Neural cell (in vitro differentiated cells): ENCODE results near the gene PBX1. TPM values are rescaled to one million over a fixed set of nuclear protein-coding genes. Genes with fewer than 3 reads are reported as not detected.

Experiments used
- H2AFZ ChIP-seq: fragments of 200-600, 300-800 bp; sonication (generic), shearing (Covaris generic); 2 replicates; pipeline ENCODE4 v1.6.0; 2014; ENCODE audit warnings: low read depth, mild to moderate bottlenecking, antibody characterized with exemption, low read length, moderate library complexity
- H3F3A ChIP-seq: fragments of 200-600 bp; shearing (Covaris generic); 2 replicates; pipeline ENCODE4 v1.6.1; 2016; ENCODE audit warnings: mild to moderate bottlenecking, moderate library complexity, mixed read lengths, antibody characterized with exemption, low read length; ENCODE audit not compliant: insufficient read depth, poor library complexity, severe bottlenecking
- H3K27ac ChIP-seq: fragments of 200-600, 300-800 bp; sonication (generic), shearing (Covaris generic); 2 replicates; pipeline ENCODE4 v1.5.1; 2014; ENCODE audit warnings: mild to moderate bottlenecking, low read length, moderate library complexity
- H3K27me3 ChIP-seq: fragments of 300-800, 200-600 bp; sonication (generic), shearing (Covaris generic); 2 replicates; pipeline ENCODE4 v1.6.0; 2014; ENCODE audit warnings: mild to moderate bottlenecking, low read depth, low read length, moderate library complexity; ENCODE audit not compliant: insufficient read depth
- H3K36me3 ChIP-seq: fragments of 300-800, 200-600 bp; sonication (generic), shearing (Covaris generic); 2 replicates; pipeline ENCODE4 v1.5.1; 2014; ENCODE audit warnings: mild to moderate bottlenecking, antibody characterized with exemption, low read length, moderate library complexity; ENCODE audit not compliant: insufficient read depth
- H3K4me2 ChIP-seq: fragments of 300-800, 200-600 bp; sonication (generic), shearing (Covaris generic); 2 replicates; pipeline ENCODE4 v1.6.0; 2014; ENCODE audit warnings: mild to moderate bottlenecking, low read length
- H3K4me3 ChIP-seq: fragments of 300-800, 200-600 bp; sonication (generic), shearing (Covaris generic); 2 replicates; pipeline ENCODE4 v1.5.1; 2014; ENCODE audit warnings: mild to moderate bottlenecking, low read length, moderate library complexity
- H3K79me2 ChIP-seq: fragments of 200-600 bp; shearing (Covaris generic); replicated peaks from 2 replicates; pipeline ENCODE4 v1.6.0; 2014; ENCODE audit warnings: mild to moderate bottlenecking, low read length, moderate library complexity; ENCODE audit not compliant: insufficient read depth
- H3K9ac ChIP-seq: fragments of 300-800, 200-600 bp; sonication (generic), shearing (Covaris generic); 2 replicates; pipeline ENCODE4 v1.6.1; 2016; ENCODE audit warnings: mild to moderate bottlenecking, low read length, mixed read lengths
- H3K9me2 ChIP-seq: fragments of 200-600 bp; shearing (Covaris generic); 2 replicates; pipeline ENCODE4 v1.6.1; 2016; ENCODE audit warnings: mild to moderate bottlenecking, low read length, mixed read lengths; ENCODE audit not compliant: insufficient read depth
- H3K9me3 ChIP-seq: fragments of 200-600, 300-800 bp; sonication (generic), shearing (Covaris generic); 2 replicates; pipeline ENCODE4 v1.6.1; 2016; ENCODE audit warnings: mild to moderate bottlenecking, mixed run types, low read length, moderate library complexity, mixed read lengths
- H4K20me1 ChIP-seq: fragments of 200-600 bp; shearing (Covaris generic); 2 replicates; pipeline ENCODE4 v1.6.1; 2016; ENCODE audit warnings: mild to moderate bottlenecking, mixed run types; ENCODE audit not compliant: insufficient read depth
- EP300 ChIP-seq: fragments of 450-650 bp; conservative IDR thresholded peaks from 2 replicates; pipeline ENCODE4 v1.6.1; 2014; ENCODE audit warnings: antibody characterized with exemption, mild to moderate bottlenecking, moderate library complexity; ENCODE audit not compliant: poor library complexity, severe bottlenecking
- EZH2 ChIP-seq: fragments of 200-600, 300-800 bp; shearing (Covaris generic), sonication (generic); IDR thresholded peaks from 2 replicates; pipeline ENCODE4 v1.6.1; 2014; ENCODE audit warnings: antibody characterized with exemption, low read length, borderline replicate concordance, mild to moderate bottlenecking; ENCODE audit not compliant: insufficient read depth, poor library complexity, severe bottlenecking
- MXI1 ChIP-seq: fragments of 450-650 bp; conservative IDR thresholded peaks from 2 replicates; pipeline ENCODE4 v1.6.1; 2014; ENCODE audit warnings: antibody characterized with exemption, mild to moderate bottlenecking; ENCODE audit not compliant: poor library complexity, severe bottlenecking
- POLR2AphosphoS5 ChIP-seq: IDR thresholded peaks from 2 replicates; pipeline ENCODE4 v1.6.1; 2012
- REST ChIP-seq: IDR thresholded peaks from 2 replicates; pipeline ENCODE4 v1.6.1; 2012; ENCODE audit warnings: borderline replicate concordance
- SMC3 ChIP-seq: fragments of 450-650 bp; conservative IDR thresholded peaks from 2 replicates; pipeline ENCODE4 v1.6.1; 2014; ENCODE audit warnings: antibody characterized with exemption, mild to moderate bottlenecking, moderate library complexity; ENCODE audit not compliant: poor library complexity
- TAF1 ChIP-seq: IDR thresholded peaks from 2 replicates; pipeline ENCODE4 v1.6.1; 2012; ENCODE audit warnings: low read depth
- polyA plus RNA-seq: library from polyadenylated mRNA; depleted of rRNA; stranded (reverse); fragments of >200 nt; gene quantifications from 2 replicates; pipeline ENCODE4 v1.2.3, GENCODE V29; 2014

Gene PBX1
- polyA plus RNA-seq, 1 donor from 2014 or later: 42.4 TPM

DNA sequence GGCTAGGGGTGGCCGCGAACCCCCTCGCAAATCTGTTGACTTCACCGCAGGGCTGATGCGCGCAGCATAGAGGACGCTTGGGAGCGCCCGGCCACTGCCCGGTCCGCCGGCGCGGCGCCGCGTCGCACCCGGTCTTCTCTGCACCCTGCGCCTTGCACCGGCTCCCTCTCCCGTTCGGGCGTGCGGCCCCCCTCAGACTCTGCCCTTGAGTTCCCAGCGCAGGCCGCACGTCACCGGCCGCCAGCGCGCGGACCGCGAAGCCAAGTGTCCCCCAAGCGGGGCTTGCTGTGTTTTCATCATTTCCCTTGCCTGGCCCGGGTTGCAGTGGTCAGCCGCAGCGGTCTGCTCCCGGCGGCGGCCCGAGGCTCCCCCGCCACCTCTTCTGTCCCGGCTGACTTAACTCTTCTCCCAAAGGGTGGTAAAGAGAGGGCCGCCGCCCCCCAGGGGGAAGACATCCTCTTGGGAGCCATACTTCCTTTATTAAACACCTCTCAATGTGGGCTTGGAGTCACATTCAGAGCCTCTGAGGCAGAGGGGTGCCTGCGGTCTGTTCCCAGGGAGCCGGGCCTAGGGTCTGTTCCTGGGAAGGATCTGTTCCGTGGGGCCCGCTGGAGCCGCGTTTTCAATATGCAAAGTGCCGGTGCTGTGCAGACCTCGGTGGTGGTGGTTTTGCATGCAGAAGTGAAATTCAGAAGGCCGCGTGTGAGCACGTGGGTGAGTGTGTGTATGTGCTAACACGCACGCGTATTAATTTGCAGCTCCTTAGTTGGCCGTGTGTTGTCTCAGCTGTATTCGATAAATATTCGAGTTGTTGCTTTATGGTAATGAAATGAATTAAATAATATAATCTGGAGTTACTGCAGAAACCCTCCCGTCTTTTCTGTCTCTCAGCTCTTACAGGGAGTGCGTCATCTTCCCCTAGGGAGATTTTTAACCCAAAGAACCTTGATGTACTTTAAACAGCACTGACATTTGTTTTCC, 17.6 kb downstream of the PBX1 start:
- peak overlapping the region; percentile 61 for H3K4me3 ChIP-seq
- H3K27ac ChIP-seq: peak overlapping the region; percentile 79
- H3K9me3 ChIP-seq: no peaks in the 10 kb centered on the region
- no peaks in the 10 kb centered on the region for H4K20me1 ChIP-seq
- H3F3A ChIP-seq: peaks cover 5% of the 10 kb centered on the region
- H3K36me3 ChIP-seq: no peaks in the 10 kb centered on the region
- H3K79me2 ChIP-seq: peaks cover 89% of the 10 kb centered on the region
- TF ChIP-seq EP300 (peak; percentile 37), EZH2 (no peak), SMC3 (peak; percentile 9)
- H3K4me2 ChIP-seq: peak overlapping the region; percentile 64
- H3K27me3 ChIP-seq: no peaks in the 10 kb centered on the region
- no peaks in the 10 kb centered on the region for H3K9me2 ChIP-seq
- no peak overlapping the region for H2AFZ ChIP-seq
- peak overlapping the region; percentile 63 for H3K9ac ChIP-seq

GRCh38 chr1:164577291-164577690, 18.3 kb downstream of the PBX1 start:
- H3K36me3 ChIP-seq: no peaks in the 10 kb centered on the region
- no peak overlapping the region for H2AFZ ChIP-seq
- peaks cover 5% of the 10 kb centered on the region for H3F3A ChIP-seq
- no peaks in the 10 kb centered on the region for H4K20me1 ChIP-seq
- peak overlapping the region; percentile 79 for H3K27ac ChIP-seq
- TF ChIP-seq TAF1 (no peak), MXI1 (no peak), SMC3 (peak; percentile 2), EZH2 (no peak)
- H3K9me3 ChIP-seq: no peaks in the 10 kb centered on the region
- no peaks in the 10 kb centered on the region for H3K27me3 ChIP-seq
- H3K79me2 ChIP-seq: peaks cover 91% of the 10 kb centered on the region
- H3K9me2 ChIP-seq: no peaks in the 10 kb centered on the region
- H3K4me2 ChIP-seq: peak overlapping the region; percentile 64
- peak overlapping the region; percentile 61 for H3K4me3 ChIP-seq
- H3K9ac ChIP-seq: peak overlapping the region; percentile 63

- no peaks in the 10 kb centered on the region for H3K9me2 ChIP-seq
- H3K36me3 ChIP-seq: no peaks in the 10 kb centered on the region
- H3K4me2 ChIP-seq: no peak overlapping the region
- no peaks in the 10 kb centered on the region for H4K20me1 ChIP-seq
- no peak overlapping the region for H3K9ac ChIP-seq
- H3F3A ChIP-seq: peaks cover 5% of the 10 kb centered on the region
- no peak overlapping the region for H3K4me3 ChIP-seq
- peaks cover 91% of the 10 kb centered on the region for H3K79me2 ChIP-seq
- H3K27ac ChIP-seq: no peak overlapping the region
- TF ChIP-seq TAF1: no peak
- no peak overlapping the region for H2AFZ ChIP-seq
- no peaks in the 10 kb centered on the region for H3K27me3 ChIP-seq
- no peaks in the 10 kb centered on the region for H3K9me3 ChIP-seq
These were observed 19.7 kb downstream of the PBX1 start for GRCh38 chr1:164578479-164579200.

- Histone ChIP-seq H3K4me3 (peak overlapping the region; percentile 5), H3K9ac (no peak overlapping the region), H3K36me3 (no peaks in the 10 kb centered on the region), H3K27me3 (no peaks in the 10 kb centered on the region), H3K9me2 (no peaks in the 10 kb centered on the region), H3K27ac (no peak overlapping the region), H4K20me1 (no peaks in the 10 kb centered on the region), H3K79me2 (peaks cover 91% of the 10 kb centered on the region), H3K4me2 (no peak overlapping the region), H2AFZ (no peak overlapping the region), H3K9me3 (no peaks in the 10 kb centered on the region), H3F3A (peaks cover 5% of the 10 kb centered on the region)
- TF ChIP-seq SMC3: no peak
- no peak for TF ChIP-seq REST
- peak; percentile 9 for TF ChIP-seq POLR2AphosphoS5
These were observed 20.4 kb downstream of the PBX1 start for GRCh38 chr1:164579381-164579780.
